Activated CD8-positive, alpha-beta T cell treated with anti-CD3 and anti-CD28 coated beads, Interleukin-2, amount 10 ng/mL, durations not matched to agents 7 days and 5 days (primary cell): ENCODE measurements around the gene TMEM156. TPM values are rescaled to one million over a fixed set of nuclear protein-coding genes. Genes with fewer than 3 reads are reported as not detected.

Source experiments
- ATAC-seq: fragments of 150-1000 bp; cut with Tn5 transposase; one replicate; pipeline ENCODE4 v1.10.0; 2021; ENCODE audit warnings: moderate library complexity
- CTCF ChIA-PET: fragments of 350-600 bp; sonication (Branson Sonifier 250); formaldehyde crosslinking; loops from one replicate; lab custom pipeline; 2021; ENCODE audit warnings: antibody characterized with exemption; lab: Charles Lee
- POLR2A ChIA-PET: fragments of 350-600 bp; sonication (Branson Sonifier 250); formaldehyde crosslinking; loops from one replicate; lab custom pipeline; 2021; ENCODE audit warnings: antibody characterized with exemption; lab: Charles Lee
- DNase-seq: peaks from one replicate; pipeline ENCODE4 v3.0.0-alpha.2; 2020
- H3K27ac Mint-ChIP-seq: one replicate; pipeline ENCODE4 v1.8.0; 2021; ENCODE audit warnings: mild to moderate bottlenecking, mixed read lengths
- H3K27me3 Mint-ChIP-seq: one replicate; pipeline ENCODE4 v1.8.0; 2021; ENCODE audit warnings: low read depth, mixed read lengths
- H3K36me3 Mint-ChIP-seq: one replicate; pipeline ENCODE4 v1.8.0; 2021; ENCODE audit warnings: low read depth, mixed read lengths
- H3K4me1 Mint-ChIP-seq: one replicate; pipeline ENCODE4 v1.8.0; 2021; ENCODE audit warnings: low read depth, mixed read lengths
- H3K4me3 Mint-ChIP-seq: one replicate; pipeline ENCODE4 v1.8.0; 2021; ENCODE audit warnings: mild to moderate bottlenecking, mixed read lengths
- H3K9me3 Mint-ChIP-seq: one replicate; pipeline ENCODE4 v1.8.0; 2022; ENCODE audit warnings: mixed read lengths; ENCODE audit not compliant: insufficient read depth
- total RNA-seq, 2 experiments: library from RNA; stranded (reverse); gene quantifications; one replicate each; pipeline ENCODE4 v1.2.3, GENCODE V29; 2021

TMEM156 gene
- total RNA-seq, 2 experiments from 2014 or later = 12.4 to 14.1 TPM

DNA sequence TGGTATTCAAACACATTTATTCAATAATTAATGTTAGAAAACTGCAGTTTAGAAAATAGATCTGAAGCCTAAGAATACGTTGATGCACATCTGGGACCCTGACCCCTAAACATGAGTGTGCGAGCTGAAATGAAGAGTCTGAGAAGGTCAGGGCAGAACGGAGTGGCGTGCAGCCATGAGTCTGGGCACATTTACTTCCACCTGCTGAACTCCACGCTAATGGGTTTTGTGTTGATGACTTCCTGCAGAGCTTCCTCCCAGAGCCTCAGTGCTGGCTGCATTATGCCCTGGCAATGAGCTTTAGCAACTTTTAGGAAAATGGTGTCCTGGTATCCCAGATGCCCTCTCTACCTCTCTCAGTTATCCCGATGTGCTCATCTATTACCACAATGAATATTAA, 111.5 kb downstream of the TMEM156 start:
- H3K36me3 Mint-ChIP-seq = no peaks in the 10 kb centered on the region
- H3K27ac Mint-ChIP-seq = no peak overlapping the region
- no peak for ATAC-seq
- ChIA-PET POLR2A (no interaction called here), CTCF (interaction anchor here (1.2 kb wide), 1 partner anchor 18 kb away, joined by 4 read pairs; no protein-coding TSS in a partner anchor)
- peaks cover 3% of the 10 kb centered on the region for H3K4me1 Mint-ChIP-seq
- H3K4me3 Mint-ChIP-seq = no peak overlapping the region
- H3K9me3 Mint-ChIP-seq = no peaks in the 10 kb centered on the region
- DNase-seq = no peak
- H3K27me3 Mint-ChIP-seq = peaks cover 3% of the 10 kb centered on the region

DNA sequence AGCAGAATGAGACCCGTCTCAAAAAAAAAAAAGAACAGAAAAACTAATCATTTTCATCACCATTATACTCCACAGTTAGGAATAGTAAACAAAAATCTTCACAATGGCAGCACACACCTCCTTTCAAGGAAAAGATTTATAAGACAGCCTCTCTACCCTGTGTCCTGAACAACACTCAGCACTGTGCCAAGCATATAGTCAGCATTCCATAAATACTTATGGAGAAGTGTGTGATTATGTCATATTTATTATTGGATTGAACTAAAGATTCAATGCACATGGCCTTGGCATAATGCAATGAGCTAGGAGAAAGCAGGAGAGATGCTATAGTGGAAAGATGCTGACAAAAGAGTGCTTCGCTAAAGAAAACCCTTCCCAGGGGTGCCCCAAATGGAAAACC, 112.0 kb downstream of the TMEM156 start:
- CTCF ChIA-PET = interaction anchor here (1.2 kb wide), 1 partner anchor 18 kb away, joined by 4 read pairs; no protein-coding TSS in a partner anchor

DNA sequence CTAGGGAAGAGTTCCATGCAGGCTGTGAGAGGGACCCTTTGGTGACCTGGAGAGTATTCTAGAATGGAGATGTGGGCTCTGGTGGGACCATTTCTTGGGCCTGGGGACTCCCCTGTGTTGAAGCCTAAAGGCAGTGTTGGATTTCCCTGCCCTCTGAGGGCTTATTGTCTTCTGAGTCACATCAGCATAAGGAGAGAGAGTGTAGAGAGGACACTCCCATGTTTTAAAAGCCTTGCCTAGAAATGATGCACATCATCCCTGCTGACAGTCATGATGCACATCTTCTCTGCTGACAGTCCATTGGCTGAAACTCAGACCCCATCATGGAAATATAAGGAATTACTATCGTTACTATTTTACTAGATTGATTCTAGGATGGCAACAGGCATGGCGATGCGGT, 112.7 kb downstream of the TMEM156 start:
- Mint-ChIP-seq H3K27me3 (peaks cover 3% of the 10 kb centered on the region), H3K4me1 (peaks cover 12% of the 10 kb centered on the region), H3K9me3 (no peaks in the 10 kb centered on the region), H3K27ac (no peak overlapping the region), H3K4me3 (no peak overlapping the region), H3K36me3 (no peaks in the 10 kb centered on the region)
- CTCF ChIA-PET = no interaction called here
- POLR2A ChIA-PET = no interaction called here
- DNase-seq (no peak), ATAC-seq (no peak)

More for the DNA sequence above, 112.0 kb downstream of the TMEM156 start:
- ATAC-seq (no peak), DNase-seq (no peak)
- Mint-ChIP-seq H3K36me3 (no peaks in the 10 kb centered on the region), H3K4me3 (no peak overlapping the region), H3K27me3 (peaks cover 3% of the 10 kb centered on the region), H3K27ac (no peak overlapping the region), H3K9me3 (no peaks in the 10 kb centered on the region), H3K4me1 (peaks cover 6% of the 10 kb centered on the region)
- POLR2A ChIA-PET = no interaction called here

DNA sequence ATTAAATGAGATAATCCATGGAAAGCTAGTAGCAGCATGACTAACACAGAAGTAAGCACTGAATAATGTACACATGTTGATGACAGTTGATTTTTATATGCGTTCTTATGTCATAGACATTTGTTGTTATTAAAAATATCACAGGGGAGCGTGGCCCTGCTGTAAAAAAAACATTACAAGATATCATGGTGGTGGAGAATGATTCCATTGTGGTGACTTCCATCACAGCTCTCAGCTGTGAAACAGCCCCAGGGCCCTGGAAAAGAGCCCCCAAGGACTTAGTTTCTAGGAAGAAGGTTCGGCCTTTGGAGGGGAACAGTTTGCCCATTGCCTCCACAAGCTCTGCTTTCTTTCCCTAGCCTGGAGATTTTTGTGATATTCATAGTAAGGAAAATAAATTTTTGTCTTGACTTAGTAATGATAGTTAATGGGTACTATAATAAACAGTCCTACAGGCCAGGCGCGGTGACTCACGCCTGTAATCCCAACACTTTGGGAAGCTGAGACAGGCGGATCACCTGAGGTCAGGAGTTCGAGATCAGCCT, 114.7 kb downstream of the TMEM156 start:
- peaks cover 3% of the 10 kb centered on the region for H3K27me3 Mint-ChIP-seq
- CTCF ChIA-PET = interaction anchor here (1.3 kb wide), 1 partner anchor 15 kb away, joined by 3 read pairs; no protein-coding TSS in a partner anchor
- H3K36me3 Mint-ChIP-seq = no peaks in the 10 kb centered on the region
- peaks cover 12% of the 10 kb centered on the region for H3K4me1 Mint-ChIP-seq
- no peak for DNase-seq
- H3K4me3 Mint-ChIP-seq = no peak overlapping the region
- ATAC-seq = no peak
- POLR2A ChIA-PET = no interaction called here
- no peak overlapping the region for H3K27ac Mint-ChIP-seq
- H3K9me3 Mint-ChIP-seq = no peaks in the 10 kb centered on the region

Other genes starting within 250 kb of the TMEM156 start
- gene TLR10, start 249.4 kb downstream of the TMEM156 start, total RNA-seq = under 1 TPM in 1 of 2 experiments, not detected in 1; 0.08 TPM
- gene TLR1, start 227.6 kb downstream of the TMEM156 start, total RNA-seq = 1 to 10 TPM; 8.1 to 9.6 TPM
- gene TLR6, start 175.6 kb downstream of the TMEM156 start, total RNA-seq = 1 to 10 TPM; 3.1 to 3.2 TPM
- under 1 TPM; 0.50 to 0.60 TPM for gene FAM114A1, start 164.6 kb downstream of the TMEM156 start, total RNA-seq
- 10 to 100 TPM; 16.6 to 17.0 TPM for gene KLHL5, start 29.8 kb upstream of the TMEM156 start, total RNA-seq
- gene WDR19, start 150.1 kb upstream of the TMEM156 start, total RNA-seq = 1 to 10 TPM; 6.0 to 6.5 TPM